Measurements from ENCODE around the gene YIF1A. TPM values are rescaled to one million over a fixed set of nuclear protein-coding genes. Genes with fewer than 3 reads are reported as not detected.

YIF1A gene
- polyA plus RNA-seq, 1 donor (not counting 4 experiments of a cell fraction or from before 2014, with no cell fraction given): 80.3 TPM

GRCh38 chr11:66247801-66248200 is 41.1 kb downstream of the YIF1A start:
- dilution Hi-C loops (cut with MboI; ENCODE audit: extremely low pct_ligation_motif_present, low sequenced_read_pairs): no loop called here
- Histone ChIP-seq H3K9me3 (ENCODE audit: control insufficient read depth, low read depth, low read length) (no peaks in the 10 kb centered on the region), H3K36me3 (ENCODE audit: control insufficient read depth in 2 of 2, extremely low read depth in 1 of 2, insufficient read depth in 2 of 2, low read length in 2 of 2) (peaks cover 9 to 14% of the 10 kb centered on the region in 2 experiments), H3K27me3 (ENCODE audit: control insufficient read depth, extremely low read depth, insufficient read depth, low read length) (no peaks in the 10 kb centered on the region), H3K27ac (ENCODE audit: control insufficient read depth, insufficient read depth, low read length) (no peak overlapping the region), H4K20me1 (ENCODE audit: control insufficient read depth, extremely low read depth, insufficient read depth, low read length) (no peaks in the 10 kb centered on the region), H3K9me1 (ENCODE audit: control insufficient read depth, extremely low read depth, insufficient read depth, low read length) (no peaks in the 10 kb centered on the region), H3K9ac (ENCODE audit: control insufficient read depth, extremely low read depth, insufficient read depth, low read length) (no peak overlapping the region), H3K79me2 (ENCODE audit: control insufficient read depth, insufficient read depth, low read length) (no peaks in the 10 kb centered on the region), H3K4me3 (ENCODE audit: control insufficient read depth in 2 of 3, extremely low read depth in 1 of 3, insufficient read depth in 2 of 3, low read depth in 1 of 3, low read length in 3 of 3) (no peak overlapping the region), H3K4me2 (ENCODE audit: control insufficient read depth, extremely low read depth, insufficient read depth, low read depth, low read length) (no peak overlapping the region), H2AFZ (ENCODE audit: control insufficient read depth, low read length) (no peak overlapping the region), H3K4me1 (ENCODE audit: control insufficient read depth, extremely low read depth, insufficient read depth, low read length) (no peaks in the 10 kb centered on the region)
- FAIRE-seq (no peak), DNase-seq (ENCODE audit: low read depth, low spot score) (no peak)
- no peak for TF ChIP-seq CTCF (optimal IDR thresholded peaks at IDR 0.05 in 1 of 3, IDR thresholded peaks at IDR 0.05 in 1 of 3, conservative IDR thresholded peaks at IDR 0.05 in 1 of 3; ENCODE audit: extremely low read depth in 1 of 3, insufficient read depth in 2 of 3, low read length in 3 of 3)
- TF ChIP-seq EZH2 (IDR thresholded peaks at IDR 0.05; ENCODE audit: low read length): no peak

DNA sequence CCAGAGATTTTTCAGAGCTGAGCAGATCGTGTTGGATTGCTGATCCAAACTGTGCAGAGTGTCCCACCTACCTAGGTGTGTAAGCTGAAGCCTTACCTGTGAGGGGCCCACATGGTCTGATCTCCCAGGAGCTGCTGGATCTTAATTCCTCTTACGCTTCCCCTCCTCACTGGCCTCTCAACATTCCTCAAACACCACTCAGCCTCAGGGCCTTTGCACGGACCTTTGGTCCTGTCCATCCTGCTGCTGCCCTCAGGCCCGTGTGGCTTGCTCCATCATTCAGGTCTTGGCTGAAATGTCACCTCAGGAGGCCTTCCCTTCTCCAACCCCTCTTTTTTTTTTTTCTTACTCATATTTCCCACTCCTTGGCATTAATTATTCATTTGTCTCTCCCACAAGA is 41.6 kb downstream of the YIF1A start:
- Histone ChIP-seq H3K4me3 (ENCODE audit: control insufficient read depth in 2 of 3, extremely low read depth in 1 of 3, insufficient read depth in 2 of 3, low read depth in 1 of 3, low read length in 3 of 3) (no peak overlapping the region), H3K79me2 (ENCODE audit: control insufficient read depth, insufficient read depth, low read length) (no peaks in the 10 kb centered on the region), H3K27me3 (ENCODE audit: control insufficient read depth, extremely low read depth, insufficient read depth, low read length) (no peaks in the 10 kb centered on the region), H3K9me3 (ENCODE audit: control insufficient read depth, low read depth, low read length) (no peaks in the 10 kb centered on the region), H3K9me1 (ENCODE audit: control insufficient read depth, extremely low read depth, insufficient read depth, low read length) (no peaks in the 10 kb centered on the region), H2AFZ (ENCODE audit: control insufficient read depth, low read length) (no peak overlapping the region), H3K27ac (ENCODE audit: control insufficient read depth, insufficient read depth, low read length) (no peak overlapping the region), H3K36me3 (ENCODE audit: control insufficient read depth in 2 of 2, extremely low read depth in 1 of 2, insufficient read depth in 2 of 2, low read length in 2 of 2) (peaks cover 12 to 14% of the 10 kb centered on the region in 2 experiments), H3K4me2 (ENCODE audit: control insufficient read depth, extremely low read depth, insufficient read depth, low read depth, low read length) (no peak overlapping the region), H3K9ac (ENCODE audit: control insufficient read depth, extremely low read depth, insufficient read depth, low read length) (no peak overlapping the region), H3K4me1 (ENCODE audit: control insufficient read depth, extremely low read depth, insufficient read depth, low read length) (no peaks in the 10 kb centered on the region), H4K20me1 (ENCODE audit: control insufficient read depth, extremely low read depth, insufficient read depth, low read length) (no peaks in the 10 kb centered on the region)
- FAIRE-seq (no peak), DNase-seq (ENCODE audit: low read depth, low spot score) (no peak)
- dilution Hi-C loops (cut with MboI; ENCODE audit: extremely low pct_ligation_motif_present, low sequenced_read_pairs): no loop called here
- TF ChIP-seq CTCF (optimal IDR thresholded peaks at IDR 0.05 in 1 of 3, IDR thresholded peaks at IDR 0.05 in 1 of 3, conservative IDR thresholded peaks at IDR 0.05 in 1 of 3; ENCODE audit: extremely low read depth in 1 of 3, insufficient read depth in 2 of 3, low read length in 3 of 3) (no peak), EZH2 (IDR thresholded peaks at IDR 0.05; ENCODE audit: low read length) (no peak)
